ENCODE measurements around the gene SH3PXD2A. TPM values are rescaled to one million over a fixed set of nuclear protein-coding genes. Genes with fewer than 3 reads are reported as not detected.
A peak's percentile ranks its signal among the peaks of the same experiment; 100 is the strongest.

Gene SH3PXD2A
- total and polyA plus RNA-seq, 4 donors, result 18.7 to 69.1 (median 42.5) TPM

DNA sequence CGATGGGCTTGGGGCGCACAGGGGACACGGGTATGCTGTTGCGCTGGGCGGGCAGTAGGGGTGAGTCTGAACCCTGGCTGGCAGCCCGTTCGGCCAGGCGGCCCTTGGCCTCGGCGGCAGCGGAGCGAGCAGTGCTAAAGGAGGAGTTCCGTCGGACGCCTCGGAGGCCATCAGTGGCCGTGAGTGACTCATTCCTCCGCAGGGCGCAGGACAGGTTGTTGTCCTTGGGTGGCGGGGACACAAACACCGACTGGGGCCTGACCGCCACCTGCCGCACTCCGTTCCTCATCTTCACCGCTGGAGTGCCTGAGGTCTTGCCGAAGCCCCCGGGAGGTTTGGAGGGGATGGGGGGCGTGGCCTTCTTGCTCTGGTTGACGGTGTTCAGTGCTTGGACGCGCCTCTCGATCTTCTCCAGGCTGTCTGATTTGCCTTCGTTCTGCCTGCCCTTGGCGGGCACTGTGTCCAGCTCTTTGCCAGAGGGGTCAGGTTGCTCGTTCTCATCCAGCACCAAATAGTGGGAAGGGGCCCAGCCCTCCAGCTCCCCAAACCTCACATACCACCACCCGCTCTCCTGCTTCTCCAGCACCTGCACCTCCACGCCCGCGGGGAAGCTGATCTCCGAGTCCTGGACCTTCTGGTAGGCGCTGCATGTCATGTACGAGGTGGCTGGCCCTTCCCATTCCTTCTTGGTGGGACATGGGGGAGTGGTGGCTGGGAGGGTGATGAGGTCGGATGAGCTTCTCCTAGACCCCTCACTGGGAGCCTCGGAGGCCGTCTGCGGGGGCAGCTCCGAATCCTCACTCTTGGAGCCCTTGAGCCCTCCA, 253.1 kb downstream of the SH3PXD2A start:
- H3K27me3 ChIP-seq (ENCODE audit: control insufficient read depth in 1 of 2, insufficient read depth in 2 of 2, low read length in 1 of 2), result no peaks in the 10 kb centered on the region
- no peak overlapping the region for H3K4me3 ChIP-seq (ENCODE audit: low read length in 2 of 2)
- no peaks in the 10 kb centered on the region for H3K4me1 ChIP-seq (ENCODE audit: control insufficient read depth in 1 of 2, insufficient read depth in 2 of 2, low read length in 2 of 2)
- 92 to 93% methylated on average over 44 to 47 of the region's 47 CpGs for WGBS, 2 donors
- DNase-seq, result peak in 1 of 2 donors; percentile 50
- H3K36me3 ChIP-seq (ENCODE audit: control insufficient read depth in 1 of 2, insufficient read depth in 2 of 2, low read length in 1 of 2), result no peaks in the 10 kb centered on the region
- intact Hi-C loops (cut with DNase I), result loop anchor here in 1 of 2 donors (10.0 kb wide), 1 partner anchor 253 kb away; the partner anchor contains the start of gene SH3PXD2A
- ATAC-seq (ENCODE audit: low FRiP score), result no peak
- no peak overlapping the region for H3K27ac ChIP-seq (ENCODE audit: low read depth in 1 of 2, low read length in 2 of 2)
- no peaks in the 10 kb centered on the region for H3K9me3 ChIP-seq (ENCODE audit: control insufficient read depth, low read length)

GRCh38 chr10:103600956-103601569, 254.3 kb downstream of the SH3PXD2A start:
- no peaks in the 10 kb centered on the region for H3K36me3 ChIP-seq (ENCODE audit: control insufficient read depth in 1 of 2, insufficient read depth in 2 of 2, low read length in 1 of 2)

GRCh38 chr10:103600325-103600724, 255.1 kb downstream of the SH3PXD2A start:
- Histone ChIP-seq H3K4me3 (ENCODE audit: low read length in 2 of 2) (no peak overlapping the region), H3K4me1 (ENCODE audit: control insufficient read depth in 1 of 2, insufficient read depth in 2 of 2, low read length in 2 of 2) (no peaks in the 10 kb centered on the region), H3K27ac (ENCODE audit: low read depth in 1 of 2, low read length in 2 of 2) (no peak overlapping the region), H3K36me3 (ENCODE audit: control insufficient read depth in 1 of 2, insufficient read depth in 2 of 2, low read length in 1 of 2) (no peaks in the 10 kb centered on the region), H3K9me3 (ENCODE audit: control insufficient read depth, low read length) (no peaks in the 10 kb centered on the region), H3K27me3 (ENCODE audit: control insufficient read depth in 1 of 2, insufficient read depth in 2 of 2, low read length in 1 of 2) (no peaks in the 10 kb centered on the region)
- ATAC-seq (ENCODE audit: low FRiP score), result no peak
- intact Hi-C loops (cut with DNase I), result loop anchor here (2.0 to 10.0 kb wide), 2 partner anchors 84 to 254 kb away; partner anchors contain the start of gene SH3PXD2A (in 1 of the 2)
- WGBS, 2 donors, result 56 to 71% methylated on average over 6 of the region's 6 CpGs
- DNase-seq, result peak in 1 of 2 donors; percentile 20

More at GRCh38 chr10:103600956-103601569, 254.3 kb downstream of the SH3PXD2A start:
- intact Hi-C loops (cut with DNase I), result loop anchor here (2.0 to 10.0 kb wide), 2 partner anchors 84 to 254 kb away; partner anchors contain the start of gene SH3PXD2A (in 1 of the 2)
- Histone ChIP-seq H3K4me1 (ENCODE audit: control insufficient read depth in 1 of 2, insufficient read depth in 2 of 2, low read length in 2 of 2) (no peaks in the 10 kb centered on the region), H3K27ac (ENCODE audit: low read depth in 1 of 2, low read length in 2 of 2) (no peak overlapping the region), H3K9me3 (ENCODE audit: control insufficient read depth, low read length) (no peaks in the 10 kb centered on the region), H3K4me3 (ENCODE audit: low read length in 2 of 2) (no peak overlapping the region), H3K27me3 (ENCODE audit: control insufficient read depth in 1 of 2, insufficient read depth in 2 of 2, low read length in 1 of 2) (no peaks in the 10 kb centered on the region)
- WGBS, 2 donors, result 20 to 23% methylated on average over 7 of the region's 7 CpGs
- peak in 1 of 2 donors; percentile 28 for DNase-seq
- no peak for ATAC-seq (ENCODE audit: low FRiP score)

GRCh38 chr10:103599907-103600306, 255.5 kb downstream of the SH3PXD2A start:
- Histone ChIP-seq H3K27me3 (ENCODE audit: control insufficient read depth in 1 of 2, insufficient read depth in 2 of 2, low read length in 1 of 2) (no peaks in the 10 kb centered on the region), H3K36me3 (ENCODE audit: control insufficient read depth in 1 of 2, insufficient read depth in 2 of 2, low read length in 1 of 2) (no peaks in the 10 kb centered on the region), H3K9me3 (ENCODE audit: control insufficient read depth, low read length) (no peaks in the 10 kb centered on the region), H3K27ac (ENCODE audit: low read depth in 1 of 2, low read length in 2 of 2) (no peak overlapping the region), H3K4me1 (ENCODE audit: control insufficient read depth in 1 of 2, insufficient read depth in 2 of 2, low read length in 2 of 2) (no peaks in the 10 kb centered on the region), H3K4me3 (ENCODE audit: low read length in 2 of 2) (no peak overlapping the region)
- intact Hi-C loops (cut with DNase I), result loop anchor here (2.0 to 10.0 kb wide), 2 partner anchors 85 to 255 kb away; partner anchors contain the start of gene SH3PXD2A (in 2 of the 2)
- WGBS, 2 donors, result 76 to 85% methylated on average over 6 of the region's 6 CpGs
- peak in 1 of 2 donors; percentile 32 for DNase-seq
- ATAC-seq (ENCODE audit: low FRiP score), result no peak

- DNase-seq, result peak in 1 of 2 donors; percentile 28
- ATAC-seq (ENCODE audit: low FRiP score), result no peak
- Histone ChIP-seq H3K4me1 (ENCODE audit: control insufficient read depth in 1 of 2, insufficient read depth in 2 of 2, low read length in 2 of 2) (no peaks in the 10 kb centered on the region), H3K9me3 (ENCODE audit: control insufficient read depth, low read length) (no peaks in the 10 kb centered on the region), H3K4me3 (ENCODE audit: low read length in 2 of 2) (no peak overlapping the region), H3K27ac (ENCODE audit: low read depth in 1 of 2, low read length in 2 of 2) (no peak overlapping the region), H3K27me3 (ENCODE audit: control insufficient read depth in 1 of 2, insufficient read depth in 2 of 2, low read length in 1 of 2) (no peaks in the 10 kb centered on the region), H3K36me3 (ENCODE audit: control insufficient read depth in 1 of 2, insufficient read depth in 2 of 2, low read length in 1 of 2) (no peaks in the 10 kb centered on the region)
- WGBS, 2 donors, result 31 to 42% methylated on average over 3 of the region's 3 CpGs
- intact Hi-C loops (cut with DNase I), result loop anchor here in 1 of 2 donors (10.0 kb wide), 1 partner anchor 256 kb away; the partner anchor contains the start of gene SH3PXD2A
These were observed 256.2 kb downstream of the SH3PXD2A start for GRCh38 chr10:103599211-103599610.

DNA sequence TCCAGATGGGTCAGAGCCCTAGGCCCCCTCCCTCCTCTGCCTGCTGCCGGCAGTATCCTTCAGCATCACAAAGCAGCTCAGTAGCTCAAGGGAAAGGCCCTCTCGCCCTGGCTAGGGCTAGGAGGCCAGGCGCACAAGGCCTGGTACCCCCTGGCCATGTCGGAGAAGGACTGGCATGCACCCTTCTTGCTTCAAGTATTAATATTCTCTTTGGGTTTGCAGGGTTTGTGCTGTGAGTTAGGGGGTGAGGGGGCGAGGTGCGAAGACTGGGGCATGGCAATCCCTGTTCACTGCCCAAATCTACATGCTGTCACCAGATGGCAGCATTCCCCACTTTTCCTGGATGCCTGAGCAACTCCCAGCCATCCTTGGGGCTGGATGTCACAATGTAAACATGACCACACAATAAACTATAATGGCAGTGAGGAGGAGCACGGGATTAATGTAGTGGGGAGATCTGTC, 256.7 kb downstream of the SH3PXD2A start:
- intact Hi-C loops (cut with DNase I), result loop anchor here (1.0 to 10.0 kb wide), 2 partner anchors 88 to 256 kb away; partner anchors contain the start of gene SH3PXD2A (in 1 of the 2)
- Histone ChIP-seq H3K36me3 (ENCODE audit: control insufficient read depth in 1 of 2, insufficient read depth in 2 of 2, low read length in 1 of 2) (no peaks in the 10 kb centered on the region), H3K27ac (ENCODE audit: low read depth in 1 of 2, low read length in 2 of 2) (no peak overlapping the region), H3K4me3 (ENCODE audit: low read length in 2 of 2) (no peak overlapping the region), H3K4me1 (ENCODE audit: control insufficient read depth in 1 of 2, insufficient read depth in 2 of 2, low read length in 2 of 2) (no peaks in the 10 kb centered on the region), H3K9me3 (ENCODE audit: control insufficient read depth, low read length) (no peaks in the 10 kb centered on the region), H3K27me3 (ENCODE audit: control insufficient read depth in 1 of 2, insufficient read depth in 2 of 2, low read length in 1 of 2) (no peaks in the 10 kb centered on the region)
- DNase-seq (peak in 1 of 2 donors; percentile 55), ATAC-seq (ENCODE audit: low FRiP score) (peak; percentile 63)
- 31 to 34% methylated on average over 7 of the region's 7 CpGs for WGBS, 2 donors

GRCh38 chr10:103597003-103597402, 258.4 kb downstream of the SH3PXD2A start:
- Histone ChIP-seq H3K4me1 (ENCODE audit: control insufficient read depth in 1 of 2, insufficient read depth in 2 of 2, low read length in 2 of 2) (no peaks in the 10 kb centered on the region), H3K36me3 (ENCODE audit: control insufficient read depth in 1 of 2, insufficient read depth in 2 of 2, low read length in 1 of 2) (no peaks in the 10 kb centered on the region), H3K27me3 (ENCODE audit: control insufficient read depth in 1 of 2, insufficient read depth in 2 of 2, low read length in 1 of 2) (no peaks in the 10 kb centered on the region), H3K9me3 (ENCODE audit: control insufficient read depth, low read length) (no peaks in the 10 kb centered on the region), H3K4me3 (ENCODE audit: low read length in 2 of 2) (no peak overlapping the region), H3K27ac (ENCODE audit: low read depth in 1 of 2, low read length in 2 of 2) (no peak overlapping the region)
- intact Hi-C loops (cut with DNase I), result loop anchor here in 1 of 2 donors (10.0 kb wide), 1 partner anchor 258 kb away; the partner anchor contains the start of gene SH3PXD2A
- DNase-seq (peak in 1 of 2 donors; percentile 25), ATAC-seq (ENCODE audit: low FRiP score) (no peak)
- 68 to 83% methylated on average over 6 of the region's 6 CpGs for WGBS, 2 donors

DNA sequence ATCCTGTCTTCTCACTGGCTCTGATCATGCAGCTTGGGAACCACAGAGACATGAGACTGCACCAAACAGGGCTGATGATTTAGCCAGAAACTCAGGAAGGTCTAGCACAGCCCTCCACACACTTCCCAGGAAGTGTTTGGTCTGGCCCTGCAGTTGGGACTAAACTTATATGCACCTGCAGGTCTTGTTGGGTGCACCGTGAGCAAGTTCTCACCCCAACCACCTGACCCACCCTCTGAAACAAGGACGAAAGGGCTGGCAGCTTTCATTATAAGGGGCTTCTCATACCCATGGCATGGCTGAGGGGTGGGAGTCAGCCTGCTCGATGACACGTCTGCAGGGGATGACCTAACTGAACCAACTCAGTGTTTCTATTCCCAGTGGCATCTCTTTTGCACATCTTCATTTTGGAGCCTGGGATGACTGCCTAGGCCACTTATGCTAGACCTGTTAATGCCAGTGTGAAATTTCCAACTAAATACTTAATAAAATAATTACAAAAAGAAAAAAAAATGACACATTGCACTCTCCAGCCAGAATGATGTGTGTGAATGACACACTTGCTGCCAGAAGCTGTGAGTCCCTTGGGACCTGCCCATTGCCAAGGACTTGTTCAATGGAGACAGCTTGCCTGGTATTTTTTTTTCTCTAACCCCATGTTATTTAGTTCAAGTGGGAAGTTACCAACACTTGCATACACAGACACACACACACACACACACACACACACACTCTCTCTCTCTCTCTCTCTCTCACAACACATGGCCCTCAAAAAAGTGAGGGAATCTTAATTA, 259.2 kb downstream of the SH3PXD2A start:
- no peaks in the 10 kb centered on the region for H3K27me3 ChIP-seq (ENCODE audit: control insufficient read depth in 1 of 2, insufficient read depth in 2 of 2, low read length in 1 of 2)
- no peaks in the 10 kb centered on the region for H3K4me1 ChIP-seq (ENCODE audit: control insufficient read depth in 1 of 2, insufficient read depth in 2 of 2, low read length in 2 of 2)
- WGBS, 2 donors, result 79 to 87% methylated on average over 4 of the region's 4 CpGs
- H3K4me3 ChIP-seq (ENCODE audit: low read length in 2 of 2), result no peak overlapping the region
- no peaks in the 10 kb centered on the region for H3K9me3 ChIP-seq (ENCODE audit: control insufficient read depth, low read length)
- ATAC-seq (ENCODE audit: low FRiP score) (no peak), DNase-seq (peak in 1 of 2 donors; percentile 59)
- intact Hi-C loops (cut with DNase I), result loop anchor here in 1 of 2 donors (10.0 kb wide), 1 partner anchor 259 kb away; the partner anchor contains the start of gene SH3PXD2A
- no peaks in the 10 kb centered on the region for H3K36me3 ChIP-seq (ENCODE audit: control insufficient read depth in 1 of 2, insufficient read depth in 2 of 2, low read length in 1 of 2)
- H3K27ac ChIP-seq (ENCODE audit: low read depth in 1 of 2, low read length in 2 of 2), result no peak overlapping the region

Measured in aorta (tissue), 5 donors.